HepG2 (cell line): Measurements from ENCODE around the gene CBR4. TPM values are rescaled to one million over a fixed set of nuclear protein-coding genes. Genes with fewer than 3 reads are reported as not detected.
A peak's percentile ranks its signal among the peaks of the same experiment; 100 is the strongest.

Experiments
- ARHGAP35 ChIP-seq: sonication (generic); formaldehyde crosslinking; IDR thresholded peaks from 2 replicates; pipeline ENCODE4 v1.9.0; 2022; ENCODE audit warnings: mild to moderate bottlenecking, inconsistent platforms, moderate library complexity, missing genetic modification reagents, borderline replicate concordance
- CEBPB ChIP-seq: IDR thresholded peaks from 2 replicates; pipeline ENCODE4 v1.6.1; 2011; ENCODE audit warnings: low read depth, low read length, improper control_type of control experiment, borderline replicate concordance
- DNMT1 ChIP-seq: sonication (generic); formaldehyde crosslinking; IDR thresholded peaks from 2 replicates; pipeline ENCODE4 v1.5.1; 2020; ENCODE audit warnings: mild to moderate bottlenecking, missing genetic modification reagents
- EHMT2 ChIP-seq: fragments of 200-600 bp; sonication (generic); IDR thresholded peaks from 2 replicates; pipeline ENCODE4 v1.7.0; 2017; ENCODE audit warnings: antibody characterized with exemption, low read depth, low read length, borderline replicate concordance
- HDAC2 ChIP-seq: sonication (generic); formaldehyde crosslinking; IDR thresholded peaks from 2 replicates; pipeline ENCODE4 v1.4.0; 2020; ENCODE audit warnings: missing genetic modification reagents
- KLF13 ChIP-seq: sonication (generic); formaldehyde crosslinking; IDR thresholded peaks from 2 replicates; pipeline ENCODE4 v1.4.0; 2020; ENCODE audit warnings: mild to moderate bottlenecking, missing genetic modification reagents
- KLF15 ChIP-seq: sonication (generic); formaldehyde crosslinking; IDR thresholded peaks from 2 replicates; pipeline ENCODE4 v1.8.1; 2023; ENCODE audit warnings: borderline replicate concordance, mild to moderate bottlenecking, inconsistent platforms, missing genetic modification reagents, mixed read lengths
- KLF16 ChIP-seq, 2 experiments: sonication (generic) in 1 of 2; formaldehyde crosslinking in 1 of 2; IDR thresholded peaks; 2 replicates each; pipeline versions ENCODE4 v1.6.1 to v1.8.0; 2016 to 2023; ENCODE audit warnings: missing genetic modification reagents in 2 of 2, missing compliant biosample characterization in 1 of 2
- MED13 ChIP-seq: sonication (generic); formaldehyde crosslinking; IDR thresholded peaks from 2 replicates; pipeline ENCODE4 v1.5.0; 2020; ENCODE audit warnings: missing genetic modification reagents
- NAIF1 ChIP-seq: sonication (generic); formaldehyde crosslinking; IDR thresholded peaks from 2 replicates; pipeline ENCODE4 v1.5.0; 2020; ENCODE audit warnings: mild to moderate bottlenecking, missing genetic modification reagents, borderline replicate concordance
- NCOR1 ChIP-seq: fragments of 200-600 bp; sonication (generic); IDR thresholded peaks from 2 replicates; pipeline ENCODE4 v1.7.0; 2017; ENCODE audit warnings: antibody characterized with exemption, low read length, borderline replicate concordance
- NPAS2 ChIP-seq: sonication (generic); formaldehyde crosslinking; IDR thresholded peaks from 2 replicates; pipeline ENCODE4 v1.8.0; 2022; ENCODE audit warnings: mild to moderate bottlenecking, missing genetic modification reagents, borderline replicate concordance
- SIX4 ChIP-seq: sonication (generic); formaldehyde crosslinking; IDR thresholded peaks from 2 replicates; pipeline ENCODE4 v1.4.0; 2020; ENCODE audit warnings: missing genetic modification reagents
- SUZ12 ChIP-seq: fragments of 150-350 bp; IDR thresholded peaks from 2 replicates; pipeline ENCODE4 v1.6.1; 2014; ENCODE audit warnings: low read depth, low read length
- ZBTB38 ChIP-seq: sonication (generic); formaldehyde crosslinking; IDR thresholded peaks from 2 replicates; pipeline ENCODE4 v1.5.1; 2020; ENCODE audit warnings: mild to moderate bottlenecking, missing genetic modification reagents
- ZFP62 ChIP-seq: sonication (generic); formaldehyde crosslinking; IDR thresholded peaks from 2 replicates; pipeline ENCODE4 v1.4.0; 2020; ENCODE audit warnings: missing genetic modification reagents
- ZNF138 ChIP-seq: sonication (generic); formaldehyde crosslinking; IDR thresholded peaks from 2 replicates; pipeline ENCODE4 v1.5.0; 2020; ENCODE audit warnings: mild to moderate bottlenecking, low read depth, missing genetic modification reagents
- ZNF225 ChIP-seq: sonication (generic); formaldehyde crosslinking; IDR thresholded peaks from 2 replicates; pipeline ENCODE4 v1.4.0; 2020; ENCODE audit warnings: mild to moderate bottlenecking, missing genetic modification reagents
- ZNF253 ChIP-seq: sonication (generic); formaldehyde crosslinking; IDR thresholded peaks from 2 replicates; pipeline ENCODE4 v1.8.0; 2022; ENCODE audit warnings: mild to moderate bottlenecking, missing genetic modification reagents, borderline replicate concordance
- ZNF274 ChIP-seq: sonication (generic); formaldehyde crosslinking; IDR thresholded peaks from 2 replicates; pipeline ENCODE4 v1.5.1; 2020; ENCODE audit warnings: mild to moderate bottlenecking, missing genetic modification reagents
- ZNF296 ChIP-seq: sonication (generic); formaldehyde crosslinking; conservative IDR thresholded peaks from 2 replicates; pipeline ENCODE4 v1.5.0; 2020; ENCODE audit warnings: mild to moderate bottlenecking, missing genetic modification reagents
- ZNF724P ChIP-seq: sonication (generic); formaldehyde crosslinking; IDR thresholded peaks from 2 replicates; pipeline ENCODE4 v1.8.0; 2022; ENCODE audit warnings: missing genetic modification reagents, borderline replicate concordance
- ZNF75D ChIP-seq: sonication (generic); formaldehyde crosslinking; IDR thresholded peaks from 2 replicates; pipeline ENCODE4 v1.8.1; 2023; ENCODE audit warnings: missing genetic modification reagents, mild to moderate bottlenecking, borderline replicate concordance
- ZNF790 ChIP-seq: sonication (generic); formaldehyde crosslinking; IDR thresholded peaks from 2 replicates; pipeline ENCODE4 v1.8.0; 2022; ENCODE audit warnings: missing genetic modification reagents, mild to moderate bottlenecking, borderline replicate concordance
- polyA plus RNA-seq, 8 experiments: library from polyadenylated mRNA; depleted of rRNA in 3 of 8; stranded (reverse) in 7 of 8; unstranded in 1 of 8; fragments of >200 nt; fragmentation: Illumina TruSeq in 4 of 8; extraction: Trizol in 4 of 8; gene quantifications; 2 replicates each; pipeline versions ENCODE4 v1.2.1 to v1.2.3, GENCODE V29; 2011 to 2016; ENCODE audit warnings: low read depth in 4 of 8, missing spikeins in 1 of 8, mixed read lengths in 1 of 8; ENCODE audit not compliant: insufficient read depth in 1 of 8
- total RNA-seq, 5 experiments: library from RNA; depleted of rRNA; stranded (reverse); fragments of >200 nt; fragmentation: Illumina TruSeq; extraction: Trizol; gene quantifications; 2 replicates each; pipeline ENCODE4 v1.2.3, GENCODE V29; 2016; ENCODE audit warnings: low read depth in 1 of 5
- TF ChIP-seq, protein P1 (sequence below): sonication (generic); formaldehyde crosslinking; IDR thresholded peaks from 2 replicates; pipeline ENCODE4 v1.5.1; 2020; ENCODE audit warnings: missing genetic modification reagents, mild to moderate bottlenecking, borderline replicate concordance
- TF ChIP-seq, protein P2 (sequence below): sonication (generic); formaldehyde crosslinking; IDR thresholded peaks from 2 replicates; pipeline ENCODE4 v1.8.1; 2023; ENCODE audit warnings: mild to moderate bottlenecking, moderate library complexity, missing genetic modification reagents
- TF ChIP-seq, protein P3 (sequence below): sonication (generic); formaldehyde crosslinking; IDR thresholded peaks from 2 replicates; pipeline ENCODE4 v1.4.0; 2020; ENCODE audit warnings: mild to moderate bottlenecking, missing genetic modification reagents

Gene CBR4
- total and polyA plus RNA-seq, 2 of the 13 experiments (the other 11 are each of a cell fraction or from before 2014, with no cell fraction given), result 7.3 to 20.7 TPM

DNA sequence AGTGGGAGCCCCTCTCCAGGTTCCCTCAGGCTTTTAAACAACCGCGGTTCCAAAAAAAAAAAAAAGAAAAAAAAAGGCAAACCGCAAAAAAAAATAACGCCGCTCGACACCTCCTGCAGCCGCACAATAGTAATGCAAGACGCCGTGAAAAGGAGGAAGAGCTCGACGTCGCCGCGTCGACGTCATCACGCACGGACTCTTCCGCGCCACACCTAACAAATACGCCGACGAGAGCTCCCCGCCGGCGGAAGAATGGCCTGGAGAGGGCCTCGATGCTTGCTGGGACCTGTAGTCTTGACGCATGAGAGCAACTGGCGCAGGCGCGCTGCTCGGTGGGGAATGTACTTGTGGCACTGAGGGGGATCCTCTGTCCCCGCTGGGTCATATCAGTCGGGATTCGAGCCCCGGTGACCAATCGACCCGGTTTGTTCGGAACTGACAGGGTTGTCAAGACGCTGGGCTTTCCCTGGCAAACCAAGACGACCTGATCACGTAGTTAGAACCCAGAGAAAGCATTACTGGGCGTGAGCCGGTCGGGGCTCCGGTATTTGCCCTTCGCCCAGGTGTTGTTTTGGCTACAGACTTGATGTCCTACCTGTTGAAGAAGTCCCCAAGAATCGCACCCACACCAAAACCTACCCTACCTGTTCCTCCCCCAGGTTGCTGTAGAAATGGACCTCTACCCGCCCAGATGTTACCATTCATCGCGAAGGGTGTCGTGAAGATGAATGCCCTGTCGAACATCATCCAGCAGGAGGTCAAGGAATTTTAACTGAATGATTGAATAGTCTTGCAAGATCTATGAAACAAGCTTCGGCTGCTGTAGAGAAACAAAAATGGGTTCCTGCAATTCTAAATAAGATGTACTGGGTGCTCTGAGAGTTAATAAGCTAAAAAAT, at the start of gene CBR4 (continued):
- TF ChIP-seq, protein P1, sequence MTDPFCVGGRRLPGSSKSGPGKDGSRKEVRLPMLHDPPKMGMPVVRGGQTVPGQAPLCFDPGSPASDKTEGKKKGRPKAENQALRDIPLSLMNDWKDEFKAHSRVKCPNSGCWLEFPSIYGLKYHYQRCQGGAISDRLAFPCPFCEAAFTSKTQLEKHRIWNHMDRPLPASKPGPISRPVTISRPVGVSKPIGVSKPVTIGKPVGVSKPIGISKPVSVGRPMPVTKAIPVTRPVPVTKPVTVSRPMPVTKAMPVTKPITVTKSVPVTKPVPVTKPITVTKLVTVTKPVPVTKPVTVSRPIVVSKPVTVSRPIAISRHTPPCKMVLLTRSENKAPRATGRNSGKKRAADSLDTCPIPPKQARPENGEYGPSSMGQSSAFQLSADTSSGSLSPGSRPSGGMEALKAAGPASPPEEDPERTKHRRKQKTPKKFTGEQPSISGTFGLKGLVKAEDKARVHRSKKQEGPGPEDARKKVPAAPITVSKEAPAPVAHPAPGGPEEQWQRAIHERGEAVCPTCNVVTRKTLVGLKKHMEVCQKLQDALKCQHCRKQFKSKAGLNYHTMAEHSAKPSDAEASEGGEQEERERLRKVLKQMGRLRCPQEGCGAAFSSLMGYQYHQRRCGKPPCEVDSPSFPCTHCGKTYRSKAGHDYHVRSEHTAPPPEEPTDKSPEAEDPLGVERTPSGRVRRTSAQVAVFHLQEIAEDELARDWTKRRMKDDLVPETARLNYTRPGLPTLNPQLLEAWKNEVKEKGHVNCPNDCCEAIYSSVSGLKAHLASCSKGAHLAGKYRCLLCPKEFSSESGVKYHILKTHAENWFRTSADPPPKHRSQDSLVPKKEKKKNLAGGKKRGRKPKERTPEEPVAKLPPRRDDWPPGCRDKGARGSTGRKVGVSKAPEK (CRISPR knock-in tag), result no peak
- TF ChIP-seq, protein P2, sequence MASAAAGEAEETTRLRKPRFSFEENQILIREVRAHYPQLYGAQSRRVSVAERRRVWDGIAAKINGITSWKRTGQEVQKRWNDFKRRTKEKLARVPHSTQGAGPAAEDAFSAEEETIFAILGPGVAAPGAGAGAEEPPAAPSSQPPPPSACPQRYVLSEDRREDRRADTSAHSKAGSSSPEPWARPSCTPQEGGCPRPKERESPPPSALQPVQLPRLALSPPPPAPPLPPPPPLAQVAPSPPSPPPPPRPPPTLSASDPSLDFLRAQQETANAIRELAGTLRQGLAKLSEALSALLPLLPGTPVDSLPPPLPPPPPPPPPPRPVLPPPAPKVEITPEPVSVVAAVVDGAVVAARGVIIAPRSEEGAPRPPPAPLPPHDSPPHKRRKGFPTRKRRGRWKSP (CRISPR knock-in tag), result no peak
- TF ChIP-seq EHMT2 (no peak), SIX4 (CRISPR knock-in tag) (no peak), CEBPB (no peak), ZNF138 (CRISPR knock-in tag) (no peak), KLF15 (no peak), HDAC2 (CRISPR knock-in tag) (no peak), MED13 (CRISPR knock-in tag) (no peak), KLF13 (CRISPR knock-in tag) (no peak), ARHGAP35 (no peak), ZFP62 (CRISPR knock-in tag) (no peak), ZNF253 (no peak), KLF16 (CRISPR knock-in tag; IDR thresholded peaks at IDR 0.05) (no peak), ZNF790 (CRISPR knock-in tag) (no peak), ZBTB38 (no peak), DNMT1 (CRISPR knock-in tag) (no peak), ZNF724P (CRISPR knock-in tag) (no peak), SUZ12 (peak; percentile 69), NPAS2 (CRISPR knock-in tag) (no peak), NCOR1 (peak; percentile 37; the same call in 1 of the 2 replicates), ZNF75D (no peak), ZNF274 (CRISPR knock-in tag) (peak; percentile 81; the same call in 1 of the 2 replicates), ZNF225 (CRISPR knock-in tag) (no peak), NAIF1 (CRISPR knock-in tag) (no peak), ZNF296 (CRISPR knock-in tag) (no peak)
- TF ChIP-seq, protein P3, sequence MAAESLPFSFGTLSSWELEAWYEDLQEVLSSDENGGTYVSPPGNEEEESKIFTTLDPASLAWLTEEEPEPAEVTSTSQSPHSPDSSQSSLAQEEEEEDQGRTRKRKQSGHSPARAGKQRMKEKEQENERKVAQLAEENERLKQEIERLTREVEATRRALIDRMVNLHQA (CRISPR knock-in tag), result no peak
